ENCODE measurements around the gene ACAD11.
A peak's percentile ranks its signal among the peaks of the same experiment; 100 is the strongest.
"Not testable (repeated sequence)": the region's sequence is repeated elsewhere in the genome, so short reads cannot be mapped to it uniquely, and the experiment has no call there.

ACAD11 gene

DNA sequence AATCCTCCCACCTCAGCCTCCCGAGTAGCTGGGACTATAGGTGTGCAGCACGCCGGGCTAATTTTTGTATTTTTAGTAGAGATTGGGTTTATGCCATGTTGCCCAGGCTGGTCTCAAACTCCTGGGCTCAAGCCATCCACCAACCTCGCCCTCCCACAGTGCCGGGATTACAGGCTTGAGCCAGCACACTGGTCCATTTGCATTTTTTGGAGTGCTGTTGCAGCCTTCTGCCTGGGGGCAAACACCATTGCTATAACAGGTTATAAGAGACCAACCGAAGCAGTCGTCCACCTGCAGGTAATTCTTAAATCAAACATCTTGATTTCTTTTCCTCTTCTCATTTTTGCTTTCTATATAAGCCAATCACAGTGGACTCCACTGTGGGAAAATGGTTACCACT is 34.8 kb downstream of the ACAD11 start:
- DNase-seq (ENCODE audit: insufficient read length) (no peak), FAIRE-seq (no peak)
- TF ChIP-seq POLR2AphosphoS5 (IDR thresholded peaks at IDR 0.05; ENCODE audit: low read depth, low read length) = no peak
- TF ChIP-seq POLR2A (IDR thresholded peaks at IDR 0.05; ENCODE audit: low read depth, low read length) = no peak
- TF ChIP-seq TAF1 (IDR thresholded peaks at IDR 0.05; ENCODE audit: borderline replicate concordance, low read depth, low read length) = no peak

DNA sequence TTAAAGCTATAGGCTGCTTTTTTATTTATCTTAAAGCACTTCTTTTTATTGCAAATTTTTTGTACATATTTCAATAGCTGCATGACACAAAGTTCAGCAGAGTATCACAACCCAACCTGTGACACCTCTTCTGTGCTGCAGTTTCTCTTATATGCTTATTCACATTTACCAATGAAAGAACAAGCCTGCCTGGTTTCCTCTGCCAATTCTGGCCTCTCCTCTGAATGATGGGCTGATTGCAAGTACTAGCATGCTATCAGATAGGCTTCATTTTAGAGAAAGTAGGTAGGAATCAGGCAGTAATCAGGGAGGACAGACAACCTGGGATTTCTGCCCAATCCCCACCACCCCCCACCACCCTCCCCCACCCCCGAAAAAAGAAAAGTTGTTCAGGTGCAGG is 36.0 kb downstream of the ACAD11 start:
- no peak for TF ChIP-seq POLR2A (IDR thresholded peaks at IDR 0.05; ENCODE audit: low read depth, low read length)
- DNase-seq (ENCODE audit: insufficient read length) (no peak), FAIRE-seq (no peak)

GRCh38 chr3:132622761-132623160 is 36.8 kb downstream of the ACAD11 start:
- no peak for FAIRE-seq
- DNase-seq (ENCODE audit: insufficient read length) = no peak
- TF ChIP-seq POLR2AphosphoS5 (IDR thresholded peaks at IDR 0.05; ENCODE audit: low read depth, low read length) (no peak), POLR2A (IDR thresholded peaks at IDR 0.05; ENCODE audit: low read depth, low read length) (no peak), TAF1 (IDR thresholded peaks at IDR 0.05; ENCODE audit: borderline replicate concordance, low read depth, low read length) (no peak)

DNA sequence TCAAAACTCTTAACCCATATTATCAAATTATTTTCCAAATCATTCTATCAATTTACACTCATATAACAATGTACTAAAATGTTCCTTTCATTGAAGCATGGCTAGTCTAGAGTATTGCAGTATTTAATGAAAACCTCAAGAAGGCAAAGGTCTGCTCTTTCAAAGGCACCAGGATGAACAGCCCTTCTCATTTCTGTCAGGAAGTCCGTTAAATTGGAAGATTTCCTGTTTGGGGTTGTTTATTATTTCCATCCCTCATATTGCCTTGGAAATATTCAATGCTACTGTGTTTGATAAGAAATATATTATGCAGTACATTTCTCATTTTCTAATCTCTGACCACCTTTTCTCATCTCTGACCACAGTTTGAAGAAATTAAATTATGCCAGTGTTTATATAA is 37.5 kb downstream of the ACAD11 start:
- TF ChIP-seq TAF1 (IDR thresholded peaks at IDR 0.05; ENCODE audit: borderline replicate concordance, low read depth, low read length) = no peak
- TF ChIP-seq POLR2AphosphoS5 (IDR thresholded peaks at IDR 0.05; ENCODE audit: low read depth, low read length) = no peak
- TF ChIP-seq POLR2A (IDR thresholded peaks at IDR 0.05; ENCODE audit: low read depth, low read length) = no peak
- FAIRE-seq (no peak), DNase-seq (ENCODE audit: insufficient read length) (no peak)

GRCh38 chr3:132616780-132617179 is 42.8 kb downstream of the ACAD11 start:
- TF ChIP-seq TAF1 (IDR thresholded peaks at IDR 0.05; ENCODE audit: borderline replicate concordance, low read depth, low read length) (no peak), POLR2AphosphoS5 (IDR thresholded peaks at IDR 0.05; ENCODE audit: low read depth, low read length) (no peak), POLR2A (IDR thresholded peaks at IDR 0.05; ENCODE audit: low read depth, low read length) (no peak)
- DNase-seq (ENCODE audit: insufficient read length) = no peak
- FAIRE-seq = no peak

GRCh38 chr3:132615881-132616280 is 43.7 kb downstream of the ACAD11 start:
- no peak for DNase-seq (ENCODE audit: insufficient read length)
- TF ChIP-seq TAF1 (IDR thresholded peaks at IDR 0.05; ENCODE audit: borderline replicate concordance, low read depth, low read length) (no peak), POLR2AphosphoS5 (IDR thresholded peaks at IDR 0.05; ENCODE audit: low read depth, low read length) (no peak), POLR2A (IDR thresholded peaks at IDR 0.05; ENCODE audit: low read depth, low read length) (no peak)
- no peak for FAIRE-seq

DNA sequence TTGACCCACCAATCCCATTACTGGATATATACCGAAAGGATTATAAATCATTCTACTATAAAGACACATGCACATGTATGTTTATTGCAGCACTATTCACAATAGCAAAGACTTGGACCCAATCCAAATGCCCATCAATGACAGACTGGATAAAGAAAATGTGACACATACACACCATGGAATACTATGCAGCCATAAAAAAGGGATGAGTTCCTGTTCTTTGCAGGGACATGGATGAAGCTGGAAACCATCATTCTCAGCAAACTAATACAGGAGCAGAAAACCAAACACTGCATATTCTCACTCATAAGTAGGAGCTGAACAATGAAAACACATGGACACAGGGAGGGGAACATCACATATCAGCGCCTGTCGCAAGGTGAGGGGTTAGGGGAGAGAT is 44.3 kb downstream of the ACAD11 start:
- DNase-seq (ENCODE audit: insufficient read length); FAIRE-seq: not testable (repeated sequence)

DNA sequence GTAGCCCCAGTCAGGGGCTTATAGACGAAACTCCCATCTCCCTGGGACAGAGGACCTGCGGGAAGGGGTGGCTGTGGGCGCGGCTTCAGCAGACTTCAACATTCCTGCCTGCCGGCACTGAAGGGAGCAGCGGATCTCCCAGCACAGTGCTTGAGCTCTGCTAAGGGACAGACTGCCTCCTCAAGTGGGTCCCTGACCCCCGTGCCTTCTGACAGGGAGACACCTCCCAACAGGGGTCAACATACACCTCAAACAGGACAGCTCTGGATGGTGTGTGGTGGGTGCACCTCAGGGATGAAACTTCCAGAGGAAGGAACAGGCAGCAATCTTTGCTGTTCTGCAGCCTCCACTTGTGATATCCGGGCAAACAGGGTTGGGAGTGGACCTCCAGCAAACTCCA is 53.0 kb downstream of the ACAD11 start:
- not testable (repeated sequence) for DNase-seq (ENCODE audit: insufficient read length); FAIRE-seq

DNA sequence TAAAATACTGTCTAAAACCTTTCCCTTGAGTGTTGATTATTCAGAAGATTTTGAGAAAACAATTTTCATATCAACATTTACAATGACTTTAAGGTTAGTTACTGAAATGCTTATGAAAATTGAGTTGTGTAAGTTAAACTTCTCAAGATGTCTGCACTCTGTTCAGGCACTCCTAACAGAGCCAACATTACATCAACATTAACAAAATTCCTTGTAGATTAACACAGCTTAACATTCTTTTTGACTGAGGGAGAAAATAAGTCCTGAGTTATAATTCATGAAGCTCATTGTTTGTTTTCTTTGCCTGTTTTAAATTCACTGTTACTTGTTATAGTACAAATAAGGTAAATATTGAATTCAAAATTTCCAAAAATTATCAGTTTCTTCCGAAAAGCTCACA is 53.5 kb downstream of the ACAD11 start:
- TF ChIP-seq POLR2A (IDR thresholded peaks at IDR 0.05; ENCODE audit: low read depth, low read length) (no peak), TAF1 (IDR thresholded peaks at IDR 0.05; ENCODE audit: borderline replicate concordance, low read depth, low read length) (no peak), POLR2AphosphoS5 (IDR thresholded peaks at IDR 0.05; ENCODE audit: low read depth, low read length) (no peak)
- FAIRE-seq (no peak), DNase-seq (ENCODE audit: insufficient read length) (no peak)

DNA sequence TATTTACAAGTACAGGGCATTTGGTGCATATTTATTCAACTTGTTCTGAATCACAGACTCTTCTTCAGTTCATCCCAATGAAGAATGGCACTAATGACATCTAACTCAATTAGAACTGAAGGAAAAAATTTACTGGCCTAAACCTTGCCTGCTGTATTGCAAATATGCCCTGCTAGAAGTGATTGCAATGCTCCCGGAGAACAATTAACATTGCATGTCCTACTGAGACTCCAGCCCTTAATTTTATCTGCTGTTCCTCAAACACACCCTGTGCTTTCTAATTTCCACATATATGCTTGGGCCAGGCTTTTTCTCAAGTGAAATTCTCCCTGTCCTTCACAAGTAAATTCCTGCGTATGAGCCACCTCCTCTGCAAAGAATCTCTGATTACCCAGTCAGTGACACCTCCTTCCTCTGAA is 54.2 kb downstream of the ACAD11 start:
- FAIRE-seq = no peak
- TF ChIP-seq TAF1 (IDR thresholded peaks at IDR 0.05; ENCODE audit: borderline replicate concordance, low read depth, low read length) (no peak), POLR2AphosphoS5 (IDR thresholded peaks at IDR 0.05; ENCODE audit: low read depth, low read length) (no peak), POLR2A (IDR thresholded peaks at IDR 0.05; ENCODE audit: low read depth, low read length) (no peak)
- DNase-seq (ENCODE audit: insufficient read length) = no peak

- peak; percentile 46 for FAIRE-seq
- not testable (repeated sequence) for DNase-seq (ENCODE audit: insufficient read length)
These were observed 59.0 kb downstream of the ACAD11 start for GRCh38 chr3:132600614-132601013.

DNA sequence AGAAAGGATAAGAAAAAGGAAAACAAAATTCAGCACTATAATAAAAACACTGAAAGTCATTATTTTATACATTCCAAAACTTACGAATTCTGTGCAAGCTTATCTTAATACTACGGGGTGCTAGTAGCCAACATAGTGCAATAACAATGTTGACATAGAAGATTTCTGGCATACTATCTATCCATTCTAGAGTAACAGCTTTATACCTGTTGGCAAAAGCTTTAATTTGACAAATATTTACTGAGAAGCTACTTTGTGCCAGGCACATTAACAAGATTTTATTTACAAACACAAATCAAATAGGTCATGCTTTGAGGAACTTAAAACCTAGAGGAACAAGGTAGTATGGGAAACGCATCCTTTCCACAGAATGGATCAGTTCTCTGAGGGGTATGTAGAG is 61.4 kb downstream of the ACAD11 start:
- no peak for FAIRE-seq

GRCh38 chr3:132597660-132598059 is 61.9 kb downstream of the ACAD11 start:
- FAIRE-seq (no peak), DNase-seq (ENCODE audit: insufficient read length) (no peak)
- TF ChIP-seq TAF1 (IDR thresholded peaks at IDR 0.05; ENCODE audit: borderline replicate concordance, low read depth, low read length) = no peak
- no peak for TF ChIP-seq POLR2A (IDR thresholded peaks at IDR 0.05; ENCODE audit: low read depth, low read length)
- no peak for TF ChIP-seq POLR2AphosphoS5 (IDR thresholded peaks at IDR 0.05; ENCODE audit: low read depth, low read length)

More for the DNA sequence above, 61.4 kb downstream of the ACAD11 start:
- no peak for DNase-seq (ENCODE audit: insufficient read length)
- TF ChIP-seq TAF1 (IDR thresholded peaks at IDR 0.05; ENCODE audit: borderline replicate concordance, low read depth, low read length) (no peak), POLR2A (IDR thresholded peaks at IDR 0.05; ENCODE audit: low read depth, low read length) (no peak), POLR2AphosphoS5 (IDR thresholded peaks at IDR 0.05; ENCODE audit: low read depth, low read length) (no peak)
